Right atrium auricular region (tissue), 2 donors: ENCODE measurements around the gene AFDN. TPM values are rescaled to one million over a fixed set of nuclear protein-coding genes. Genes with fewer than 3 reads are reported as not detected.

Experiments
- DNase-seq: peaks from one replicate; pipeline ENCODE4 v3.0.0-alpha.2; 2019; ENCODE audit warnings: low spot score
- H3K27ac ChIP-seq, 2 donors: fragments of 200-600 bp; sonication (generic); 1 replicate in 1 of 2; 2 replicates in 1 of 2; pipeline ENCODE4 v1.5.1; 2016 to 2019
- H3K27me3 ChIP-seq, 2 donors: fragments of 200-600 bp; sonication (generic); one replicate each; pipeline versions ENCODE4 v1.5.1 to v1.6.0; 2017 to 2019
- H3K36me3 ChIP-seq: fragments of 200-600 bp; sonication (generic); one replicate; pipeline ENCODE4 v1.5.1; 2016
- H3K4me1 ChIP-seq, 2 donors: fragments of 200-600 bp; sonication (generic); one replicate each; pipeline versions ENCODE4 v1.5.1 to v1.6.0; 2017 to 2019
- H3K4me3 ChIP-seq, 2 donors: fragments of 200-600 bp; sonication (generic); 1 replicate in 1 of 2; 2 replicates in 1 of 2; pipeline ENCODE4 v1.5.1; 2017 to 2019; ENCODE audit warnings: mild to moderate bottlenecking in 1 of 2, moderate library complexity in 1 of 2
- H3K9me3 ChIP-seq, 2 donors: fragments of 200-600 bp; sonication (generic); one replicate each; pipeline ENCODE4 v1.5.1; 2019
- CTCF ChIP-seq, 2 donors: fragments of 200-600 bp; sonication (generic); IDR thresholded peaks; one replicate each; pipeline ENCODE4 v1.5.1; 2019; ENCODE audit warnings: antibody characterized with exemption in 2 of 2
- total RNA-seq, 2 donors: library from RNA; depleted of rRNA; stranded (reverse); fragments of >200 nt; gene quantifications; one replicate each; pipeline ENCODE4 v1.1.0, GENCODE V29; 2016

AFDN gene
- total RNA-seq, 2 donors from 2014 or later: 51.6 to 51.8 TPM

GRCh38 chr6:167979436-167980139 is 152.9 kb downstream of the AFDN start:
- no peak for TF ChIP-seq CTCF (IDR thresholded peaks at IDR 0.05)
- no peak for DNase-seq
- Histone ChIP-seq H3K4me1 (no peaks in the 10 kb centered on the region), H3K36me3 (no peaks in the 10 kb centered on the region), H3K27ac (no peak overlapping the region), H3K27me3 (no peaks in the 10 kb centered on the region), H3K9me3 (no peaks in the 10 kb centered on the region), H3K4me3 (no peak overlapping the region)

- no peaks in the 10 kb centered on the region for H3K36me3 ChIP-seq
- DNase-seq: no peak
- TF ChIP-seq CTCF (IDR thresholded peaks at IDR 0.05): no peak
- H3K27me3 ChIP-seq: no peaks in the 10 kb centered on the region
- H3K4me3 ChIP-seq: no peak overlapping the region
- no peak overlapping the region for H3K27ac ChIP-seq
- no peaks in the 10 kb centered on the region for H3K9me3 ChIP-seq
- H3K4me1 ChIP-seq: no peaks in the 10 kb centered on the region
These were observed 154.3 kb downstream of the AFDN start for GRCh38 chr6:167980911-167981580.

- DNase-seq: no peak
- Histone ChIP-seq H3K36me3 (no peaks in the 10 kb centered on the region), H3K9me3 (no peaks in the 10 kb centered on the region), H3K4me3 (no peak overlapping the region), H3K27ac (no peak overlapping the region), H3K4me1 (no peaks in the 10 kb centered on the region), H3K27me3 (no peaks in the 10 kb centered on the region)
- no peak for TF ChIP-seq CTCF (IDR thresholded peaks at IDR 0.05)
These were observed 155.3 kb downstream of the AFDN start for GRCh38 chr6:167981916-167982462.

GRCh38 chr6:167984144-167984719 is 157.5 kb downstream of the AFDN start:
- Histone ChIP-seq H3K27me3 (no peaks in the 10 kb centered on the region), H3K27ac (no peak overlapping the region), H3K4me1 (no peaks in the 10 kb centered on the region), H3K4me3 (no peak overlapping the region), H3K9me3 (no peaks in the 10 kb centered on the region), H3K36me3 (no peaks in the 10 kb centered on the region)
- no peak for DNase-seq
- no peak for TF ChIP-seq CTCF (IDR thresholded peaks at IDR 0.05)

GRCh38 chr6:167984876-167985604 is 158.3 kb downstream of the AFDN start:
- no peak for DNase-seq
- no peak for TF ChIP-seq CTCF (IDR thresholded peaks at IDR 0.05)
- H3K9me3 ChIP-seq: no peaks in the 10 kb centered on the region
- H3K27me3 ChIP-seq: no peaks in the 10 kb centered on the region
- H3K4me1 ChIP-seq: no peaks in the 10 kb centered on the region
- H3K36me3 ChIP-seq: no peaks in the 10 kb centered on the region
- H3K27ac ChIP-seq: no peak overlapping the region
- H3K4me3 ChIP-seq: no peak overlapping the region
